Gastrocnemius medialis (tissue), 4 donors: ENCODE measurements around the gene PRICKLE2.

ENCODE experiments used
- CTCF ChIP-seq, 5 experiments: fragments of 450-650 bp in 3 of 5; fragments of 200-600 bp in 2 of 5; sonication (generic) in 2 of 5; IDR thresholded peaks in 4 of 5; conservative IDR thresholded peaks in 1 of 5; 1 replicate in 4 of 5; 2 replicates in 1 of 5; pipeline ENCODE4 v1.5.1; 2016 to 2019; ENCODE audit warnings: antibody characterized with exemption in 5 of 5, mild to moderate bottlenecking in 3 of 5, moderate library complexity in 3 of 5
- POLR2A ChIP-seq, 2 donors: fragments of 450-650 bp; IDR thresholded peaks; one replicate each; pipeline ENCODE4 v1.6.1; 2017; ENCODE audit warnings: antibody characterized with exemption in 2 of 2, mild to moderate bottlenecking in 2 of 2, moderate library complexity in 2 of 2

- TF ChIP-seq CTCF (IDR thresholded peaks at IDR 0.05 in 4 of 5, conservative IDR thresholded peaks at IDR 0.05 in 1 of 5) (no peak), POLR2A (IDR thresholded peaks at IDR 0.05) (no peak)
These were observed 126.0 kb downstream of the PRICKLE2 start for GRCh38 chr3:64099316-64099715.
